SK-N-SH treated with all-trans-retinoic acid at 6 μM for 48 hours (cell line): ENCODE data around the gene ADGRF3.

ENCODE experiments used
- BACH2 ChIP-seq: fragments of 250-450 bp; sonication (Bioruptor Pico); IDR thresholded peaks from 2 replicates; pipeline ENCODE4 v1.9.0; 2021; ENCODE audit warnings: mild to moderate bottlenecking, borderline replicate concordance
- ESRRG ChIP-seq: fragments of 250-450 bp; sonication (Bioruptor Pico); IDR thresholded peaks from 2 replicates; pipeline ENCODE4 v1.6.1; 2021; ENCODE audit warnings: mild to moderate bottlenecking
- GLIS3 ChIP-seq: fragments of 250-450 bp; sonication (Bioruptor Pico); IDR thresholded peaks from 2 replicates; pipeline ENCODE4 v1.5.0; 2020; ENCODE audit warnings: mild to moderate bottlenecking, moderate library complexity
- OSR1 ChIP-seq: fragments of 250-450 bp; sonication (Bioruptor Pico); IDR thresholded peaks from 2 replicates; pipeline ENCODE4 v1.8.0; 2022; ENCODE audit warnings: moderate library complexity, mild to moderate bottlenecking, inconsistent platforms
- PPARA ChIP-seq: fragments of 250-450 bp; sonication (Bioruptor Pico); IDR thresholded peaks from 2 replicates; pipeline ENCODE4 v1.5.0; 2020; ENCODE audit warnings: mild to moderate bottlenecking, borderline replicate concordance
- SNAI2 ChIP-seq: fragments of 250-450 bp; sonication (Bioruptor Pico); IDR thresholded peaks from 2 replicates; pipeline ENCODE4 v1.5.0; 2020; ENCODE audit warnings: mild to moderate bottlenecking, moderate library complexity
- TCF4 ChIP-seq: fragments of 250-450 bp; sonication (Bioruptor Pico); IDR thresholded peaks from 2 replicates; pipeline ENCODE4 v1.8.0; 2021; ENCODE audit warnings: mild to moderate bottlenecking, moderate library complexity, borderline replicate concordance
- TOX ChIP-seq: fragments of 250-450 bp; sonication (Bioruptor Pico); IDR thresholded peaks from 2 replicates; pipeline ENCODE4 v1.8.0; 2021; ENCODE audit warnings: mild to moderate bottlenecking, moderate library complexity, borderline replicate concordance
- ZC3H10 ChIP-seq: fragments of 250-450 bp; sonication (Bioruptor Pico); IDR thresholded peaks from 2 replicates; pipeline ENCODE4 v1.5.1; 2021; ENCODE audit warnings: mild to moderate bottlenecking, moderate library complexity
- ZFP30 ChIP-seq: fragments of 450-650 bp; formaldehyde crosslinking; IDR thresholded peaks from 2 replicates; pipeline ENCODE4 v1.5.0; 2022; ENCODE audit warnings: mild to moderate bottlenecking, moderate library complexity
- ZNF565 ChIP-seq: fragments of 450-650 bp; formaldehyde crosslinking; conservative IDR thresholded peaks from 2 replicates; pipeline ENCODE4 v1.5.0; 2020; ENCODE audit warnings: low read depth, mild to moderate bottlenecking, moderate library complexity
- ZNF8 ChIP-seq: fragments of 450-650 bp; formaldehyde crosslinking; IDR thresholded peaks from 2 replicates; pipeline ENCODE4 v1.5.0; 2020; ENCODE audit warnings: mild to moderate bottlenecking, moderate library complexity
- TF ChIP-seq, protein P1 (sequence below): fragments of 250-450 bp; sonication (Bioruptor Pico); IDR thresholded peaks from 2 replicates; pipeline ENCODE4 v1.8.0; 2020; ENCODE audit warnings: mild to moderate bottlenecking, moderate library complexity, borderline replicate concordance
- TF ChIP-seq, protein P2 (sequence below): fragments of 250-450 bp; sonication (Bioruptor Pico); IDR thresholded peaks from 2 replicates; pipeline ENCODE4 v1.5.0; 2020; ENCODE audit warnings: mild to moderate bottlenecking, moderate library complexity

DNA sequence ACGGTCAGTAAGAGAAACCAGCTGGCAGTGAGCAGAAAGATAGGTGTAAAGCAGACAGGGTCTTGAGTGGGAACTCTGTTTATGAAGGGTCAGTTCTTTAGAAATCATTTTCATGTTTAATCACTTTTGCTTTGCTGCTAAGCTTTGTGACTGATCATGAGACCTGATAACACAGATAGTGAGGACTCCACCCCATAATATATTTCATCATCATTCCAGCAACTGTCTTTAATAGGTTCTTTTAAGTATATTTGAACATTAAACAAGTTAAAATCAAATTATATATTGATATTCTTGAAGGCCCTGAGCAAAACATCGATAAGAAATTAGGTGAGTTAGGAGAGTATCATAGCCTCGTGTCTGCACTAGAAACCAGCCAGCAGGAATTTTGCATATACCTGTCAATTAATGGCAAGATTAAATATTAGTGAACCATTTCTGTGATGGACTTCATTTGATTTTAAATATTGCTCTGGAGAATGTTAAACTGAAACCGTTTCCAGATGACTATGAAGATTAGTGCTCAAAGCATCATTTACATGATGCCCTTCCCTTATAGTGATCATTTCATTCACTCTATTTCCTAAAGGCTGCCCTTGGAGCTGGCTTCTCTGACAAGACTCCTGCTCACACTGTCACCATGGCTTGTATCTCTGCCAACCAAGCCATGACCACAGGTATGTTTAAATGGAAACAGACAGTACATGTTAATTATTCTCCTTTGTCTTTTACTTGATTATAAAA, 69.9 kb downstream of the ADGRF3 start:
- TF ChIP-seq ZFP30 (no peak), PPARA (CRISPR knock-in tag) (no peak), TCF4 (CRISPR knock-in tag) (no peak), ESRRG (no peak), TOX (CRISPR knock-in tag) (no peak), ZC3H10 (CRISPR knock-in tag) (no peak), ZNF565 (CRISPR knock-in tag) (no peak), GLIS3 (CRISPR knock-in tag) (no peak), BACH2 (no peak), OSR1 (CRISPR knock-in tag) (no peak), SNAI2 (CRISPR knock-in tag) (no peak), ZNF8 (CRISPR knock-in tag) (no peak)
- TF ChIP-seq, protein P1, sequence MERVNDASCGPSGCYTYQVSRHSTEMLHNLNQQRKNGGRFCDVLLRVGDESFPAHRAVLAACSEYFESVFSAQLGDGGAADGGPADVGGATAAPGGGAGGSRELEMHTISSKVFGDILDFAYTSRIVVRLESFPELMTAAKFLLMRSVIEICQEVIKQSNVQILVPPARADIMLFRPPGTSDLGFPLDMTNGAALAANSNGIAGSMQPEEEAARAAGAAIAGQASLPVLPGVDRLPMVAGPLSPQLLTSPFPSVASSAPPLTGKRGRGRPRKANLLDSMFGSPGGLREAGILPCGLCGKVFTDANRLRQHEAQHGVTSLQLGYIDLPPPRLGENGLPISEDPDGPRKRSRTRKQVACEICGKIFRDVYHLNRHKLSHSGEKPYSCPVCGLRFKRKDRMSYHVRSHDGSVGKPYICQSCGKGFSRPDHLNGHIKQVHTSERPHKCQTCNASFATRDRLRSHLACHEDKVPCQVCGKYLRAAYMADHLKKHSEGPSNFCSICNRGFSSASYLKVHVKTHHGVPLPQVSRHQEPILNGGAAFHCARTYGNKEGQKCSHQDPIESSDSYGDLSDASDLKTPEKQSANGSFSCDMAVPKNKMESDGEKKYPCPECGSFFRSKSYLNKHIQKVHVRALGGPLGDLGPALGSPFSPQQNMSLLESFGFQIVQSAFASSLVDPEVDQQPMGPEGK (CRISPR knock-in tag) = no peak
- TF ChIP-seq, protein P2, sequence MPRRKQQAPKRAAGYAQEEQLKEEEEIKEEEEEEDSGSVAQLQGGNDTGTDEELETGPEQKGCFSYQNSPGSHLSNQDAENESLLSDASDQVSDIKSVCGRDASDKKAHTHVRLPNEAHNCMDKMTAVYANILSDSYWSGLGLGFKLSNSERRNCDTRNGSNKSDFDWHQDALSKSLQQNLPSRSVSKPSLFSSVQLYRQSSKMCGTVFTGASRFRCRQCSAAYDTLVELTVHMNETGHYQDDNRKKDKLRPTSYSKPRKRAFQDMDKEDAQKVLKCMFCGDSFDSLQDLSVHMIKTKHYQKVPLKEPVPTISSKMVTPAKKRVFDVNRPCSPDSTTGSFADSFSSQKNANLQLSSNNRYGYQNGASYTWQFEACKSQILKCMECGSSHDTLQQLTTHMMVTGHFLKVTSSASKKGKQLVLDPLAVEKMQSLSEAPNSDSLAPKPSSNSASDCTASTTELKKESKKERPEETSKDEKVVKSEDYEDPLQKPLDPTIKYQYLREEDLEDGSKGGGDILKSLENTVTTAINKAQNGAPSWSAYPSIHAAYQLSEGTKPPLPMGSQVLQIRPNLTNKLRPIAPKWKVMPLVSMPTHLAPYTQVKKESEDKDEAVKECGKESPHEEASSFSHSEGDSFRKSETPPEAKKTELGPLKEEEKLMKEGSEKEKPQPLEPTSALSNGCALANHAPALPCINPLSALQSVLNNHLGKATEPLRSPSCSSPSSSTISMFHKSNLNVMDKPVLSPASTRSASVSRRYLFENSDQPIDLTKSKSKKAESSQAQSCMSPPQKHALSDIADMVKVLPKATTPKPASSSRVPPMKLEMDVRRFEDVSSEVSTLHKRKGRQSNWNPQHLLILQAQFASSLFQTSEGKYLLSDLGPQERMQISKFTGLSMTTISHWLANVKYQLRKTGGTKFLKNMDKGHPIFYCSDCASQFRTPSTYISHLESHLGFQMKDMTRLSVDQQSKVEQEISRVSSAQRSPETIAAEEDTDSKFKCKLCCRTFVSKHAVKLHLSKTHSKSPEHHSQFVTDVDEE (CRISPR knock-in tag) = no peak
